GM12878 (cell line): ENCODE results near the gene TREML1. TPM values are rescaled to one million over a fixed set of nuclear protein-coding genes. Genes with fewer than 3 reads are reported as not detected.

Experiments used
- ATAC-seq: fragments of 200-7000 bp; cut with Tn5 transposase; 3 replicates; pipeline ENCODE4 v1.9.1; 2020; ENCODE audit warnings: mild to moderate bottlenecking, moderate library complexity
- BruUV-seq: library from RNA; stranded (reverse); fragments of 400-500 nt; replicated peaks from 2 replicates; lab custom pipeline; 2021; lab: Mats Ljungman, UMichigan
- CTCF ChIA-PET: fragments of 300-600 bp; sonication (Branson Sonifier 250); formaldehyde crosslinking; extraction: SDS; loops from one replicate; lab custom pipeline; 2021; ENCODE audit warnings: inconsistent platforms; lab: Yijun Ruan, JAX
- POLR2A ChIA-PET: fragments of 350-600 bp; formaldehyde crosslinking; extraction: SDS; loops from one replicate; lab custom pipeline; 2021; ENCODE audit warnings: inconsistent platforms; lab: Charles Lee
- RAD21 ChIA-PET: fragments of 300-600 bp; sonication (Branson Sonifier 250); formaldehyde crosslinking; loops from one replicate; lab custom pipeline; 2023; ENCODE audit warnings: antibody characterized with exemption; ENCODE audit not compliant: unreplicated experiment; lab: Charles Lee
- SMC1A ChIA-PET: fragments of 300-600 bp; sonication (Branson Sonifier 250); formaldehyde crosslinking; loops from one replicate; lab custom pipeline; 2023; ENCODE audit not compliant: unreplicated experiment, uncharacterized antibody; lab: Charles Lee
- DNase-seq: peaks from one replicate; pipeline ENCODE4 v3.0.0-alpha.2; 2011; ENCODE audit warnings: low read depth, low spot score
- FAIRE-seq: peaks from 3 replicates; lab custom pipeline; 2011; peaks lifted over from hg19 to GRCh38; lab: Jason Lieb, UNC
- H2AFZ ChIP-seq: 2 replicates; pipeline ENCODE4 v1.6.0; 2011; ENCODE audit warnings: low read depth, low read length, control low read depth; ENCODE audit not compliant: control insufficient read depth
- H3K27ac ChIP-seq: 2 replicates; pipeline ENCODE4 v1.5.1; 2011; ENCODE audit warnings: control low read depth; ENCODE audit not compliant: control insufficient read depth, insufficient read depth
- H3K27me3 ChIP-seq, 2 experiments: replicated peaks in 1 of 2; 2 replicates each; pipeline versions ENCODE4 v1.6.0 to v1.6.1; 2011; ENCODE audit warnings: low read length in 1 of 2; ENCODE audit not compliant: control insufficient read depth in 2 of 2, insufficient read depth in 2 of 2
- H3K36me3 ChIP-seq, 2 experiments: 2 replicates each; pipeline ENCODE4 v1.5.1; 2011; ENCODE audit warnings: low read length in 1 of 2; ENCODE audit not compliant: control insufficient read depth in 2 of 2, insufficient read depth in 2 of 2
- H3K4me1 ChIP-seq: 2 replicates; pipeline ENCODE4 v1.6.1; 2011; ENCODE audit warnings: mild to moderate bottlenecking, low read length, moderate library complexity, mixed read lengths; ENCODE audit not compliant: control insufficient read depth, insufficient read depth
- H3K4me2 ChIP-seq: 2 replicates; pipeline ENCODE4 v1.6.0; 2011; ENCODE audit warnings: control low read depth; ENCODE audit not compliant: control insufficient read depth, insufficient read depth
- H3K4me3 ChIP-seq: fragments of 200-600 bp; sonication (generic); 2 replicates; pipeline ENCODE4 v1.5.1; 2016
- H3K79me2 ChIP-seq: 2 replicates; pipeline ENCODE4 v1.6.0; 2011; ENCODE audit warnings: low read length; ENCODE audit not compliant: control insufficient read depth, insufficient read depth
- H3K9ac ChIP-seq: 2 replicates; pipeline ENCODE4 v1.8.0; 2011; ENCODE audit warnings: low read length, control low read depth, mixed read lengths; ENCODE audit not compliant: control insufficient read depth, insufficient read depth
- H3K9me3 ChIP-seq: replicated peaks from 3 replicates; pipeline ENCODE4 v1.5.1; 2011; ENCODE audit warnings: mild to moderate bottlenecking, low read length; ENCODE audit not compliant: control insufficient read depth, insufficient read depth
- H4K20me1 ChIP-seq: 2 replicates; pipeline ENCODE4 v1.6.0; 2011; ENCODE audit not compliant: control insufficient read depth, insufficient read depth
- ASH2L ChIP-seq: fragments of 300-600, 200-600 bp; sonication (generic); IDR thresholded peaks from 2 replicates; pipeline ENCODE4 v1.6.1; 2017; ENCODE audit warnings: low read depth, mild to moderate bottlenecking, borderline replicate concordance
- BACH1 ChIP-seq: fragments of 450-650 bp; IDR thresholded peaks from 2 replicates; pipeline ENCODE4 v1.6.1; 2017; ENCODE audit warnings: mild to moderate bottlenecking, borderline replicate concordance
- CHD4 ChIP-seq: fragments of 200-600 bp; sonication (generic); IDR thresholded peaks from 2 replicates; pipeline ENCODE4 v1.6.1; 2016; ENCODE audit warnings: mild to moderate bottlenecking
- HDGF ChIP-seq: fragments of 450-650 bp; IDR thresholded peaks from 2 replicates; pipeline ENCODE4 v1.6.1; 2016; ENCODE audit warnings: antibody characterized with exemption
- IKZF1 ChIP-seq: fragments of 450-650 bp; conservative IDR thresholded peaks from 2 replicates; pipeline ENCODE4 v1.6.1; 2017; ENCODE audit warnings: antibody characterized with exemption, mild to moderate bottlenecking
- JUND ChIP-seq: IDR thresholded peaks from 2 replicates; pipeline ENCODE4 v1.6.1; 2012; ENCODE audit warnings: low read depth, mild to moderate bottlenecking, low read length, improper control_type of control experiment, moderate library complexity
- MTA2 ChIP-seq: fragments of 450-650 bp; IDR thresholded peaks from 2 replicates; pipeline ENCODE4 v1.6.1; 2016; ENCODE audit warnings: low read depth, mild to moderate bottlenecking, moderate library complexity
- NFYA ChIP-seq: IDR thresholded peaks from 2 replicates; pipeline ENCODE4 v1.6.1; 2011; ENCODE audit warnings: low read depth, mild to moderate bottlenecking, low read length, improper control_type of control experiment, borderline replicate concordance
- POU2F2 ChIP-seq: IDR thresholded peaks from 3 replicates; pipeline ENCODE4 v1.6.1; 2011; ENCODE audit warnings: low read depth, mild to moderate bottlenecking, low read length, borderline replicate concordance
- RELA ChIP-seq: fragments of 450-650 bp; IDR thresholded peaks from 2 replicates; pipeline ENCODE4 v1.8.0; 2014; ENCODE audit warnings: borderline replicate concordance; ENCODE audit not compliant: partially characterized antibody
- RFX5 ChIP-seq: IDR thresholded peaks from 2 replicates; pipeline ENCODE4 v1.6.1; 2011; ENCODE audit warnings: low read depth, low read length, improper control_type of control experiment
- SPI1 ChIP-seq: IDR thresholded peaks from 2 replicates; pipeline ENCODE4 v1.6.1; 2011; ENCODE audit warnings: low read depth, mild to moderate bottlenecking, low read length, moderate library complexity, borderline replicate concordance; ENCODE audit not compliant: insufficient read depth
- SREBF1 ChIP-seq: IDR thresholded peaks from 2 replicates; pipeline ENCODE4 v1.6.1; 2012; ENCODE audit warnings: mild to moderate bottlenecking, low read length
- STAT3 ChIP-seq: IDR thresholded peaks from 2 replicates; pipeline ENCODE4 v1.6.1; 2011; ENCODE audit warnings: low read depth, low read length, improper control_type of control experiment
- SUZ12 ChIP-seq: fragments of 200-600 bp; sonication (generic); IDR thresholded peaks from one replicate; pipeline ENCODE4 v1.6.1; 2018; ENCODE audit warnings: antibody characterized with exemption, mild to moderate bottlenecking; ENCODE audit not compliant: unreplicated experiment
- ZSCAN29 ChIP-seq: fragments of 450-650 bp; IDR thresholded peaks from 2 replicates; pipeline ENCODE4 v1.6.1; 2017; ENCODE audit warnings: mild to moderate bottlenecking, moderate library complexity
- ZZZ3 ChIP-seq: IDR thresholded peaks from 2 replicates; pipeline ENCODE4 v1.6.1; 2011; ENCODE audit warnings: low read depth; ENCODE audit not compliant: control insufficient read depth, insufficient read length
- WGBS: methylation state at CpG from one replicate; pipeline ENCODE4 v1.1.6; 2016; ENCODE audit warnings: low lambda C conversion rate; ENCODE audit not compliant: insufficient replicate concordance, insufficient coverage; ENCODE audit errors: missing lambda C conversion rate; 5-methylcytosine and 5-hydroxymethylcytosine counted together
- in situ Hi-C: fragments of 300-500 bp; cut with MboI; formaldehyde crosslinking; loops from 9 replicates; pipeline ENCODE4 v1.14.3; 2018; ENCODE audit warnings: mixed read lengths
- intact Hi-C: fragments of 100-400 bp; cut with micrococcal nuclease; formaldehyde crosslinking; loops from one replicate; pipeline ENCODE4 v1.14.2; 2022; ENCODE audit not compliant: unreplicated experiment
- polyA plus RNA-seq, 11 experiments: library from polyadenylated mRNA; depleted of rRNA in 4 of 11; unstranded in 6 of 11; stranded (reverse) in 5 of 11; fragments of >200 nt; fragmentation: Nextera tagmentation in 4 of 11; fragmentation: Illumina TruSeq in 1 of 11; extraction: Ambion mirVana in 4 of 11; extraction: Trizol in 1 of 11; gene quantifications; 1 replicate in 1 of 11; 2 replicates in 10 of 11; pipeline versions ENCODE4 v1.2.1 to v1.2.3, GENCODE V29; 2011 to 2016; ENCODE audit warnings: inconsistent platforms in 2 of 11, missing spikeins in 2 of 11, low read depth in 1 of 11
- total RNA-seq, 4 experiments: library from RNA; depleted of rRNA in 3 of 4; stranded (reverse); fragments of >200 nt in 3 of 4; fragmentation: Illumina TruSeq in 1 of 4; extraction: Trizol in 1 of 4; gene quantifications; 2 replicates each; pipeline versions ENCODE4 v1.2.1 to v1.2.3, GENCODE V29; 2013 to 2021
- TF ChIP-seq, protein P1 (sequence below): fragments of 450-650 bp; IDR thresholded peaks from 2 replicates; pipeline ENCODE4 v1.6.1; 2017; ENCODE audit warnings: mild to moderate bottlenecking, low read depth, inconsistent platforms; ENCODE audit not compliant: poor library complexity, severe bottlenecking
- TF ChIP-seq, protein P2 (sequence below): fragments of 450-650 bp; IDR thresholded peaks from 2 replicates; pipeline ENCODE4 v1.6.1; 2017; ENCODE audit warnings: mild to moderate bottlenecking, moderate library complexity

The TREML1 gene
- total and polyA plus RNA-seq, 10 of the 15 experiments (the other 5 are each of a cell fraction or from before 2014, with no cell fraction given), result 0.21 TPM; not detected in 9

DNA sequence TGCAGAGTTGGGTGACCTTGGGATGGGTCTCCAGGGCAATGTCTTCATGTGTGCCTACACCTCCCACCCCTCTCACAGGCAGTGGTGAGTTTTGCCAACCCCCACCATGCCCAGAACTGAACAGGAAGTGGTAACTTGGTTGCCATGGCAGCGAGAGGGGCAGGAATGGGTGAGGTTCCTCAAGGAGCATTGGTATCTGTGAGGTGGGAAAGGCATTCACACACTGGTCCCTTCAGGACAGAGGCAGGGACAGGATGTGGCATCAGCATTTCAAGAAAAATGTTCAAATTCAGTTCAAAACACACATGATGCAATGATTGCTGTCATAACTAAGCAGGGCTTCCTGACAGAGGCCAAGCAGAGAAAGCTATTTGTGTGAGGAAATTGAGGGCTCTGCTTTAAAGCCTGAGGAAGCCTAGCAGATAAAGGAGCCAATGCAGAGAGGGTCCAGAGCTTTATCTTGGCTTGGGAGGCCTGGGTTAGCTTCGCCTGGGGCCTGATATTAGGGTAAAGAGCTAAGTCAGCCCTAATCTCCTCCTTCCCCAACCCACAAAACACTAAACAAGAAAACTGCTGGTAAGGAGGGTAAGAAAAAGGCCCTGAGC lies 46.3 kb upstream of the TREML1 start:
- Histone ChIP-seq H2AFZ (peak overlapping the region; percentile 81), H3K4me3 (peak overlapping the region; percentile 37), H3K4me2 (peak overlapping the region; percentile 82), H3K9ac (peak overlapping the region; percentile 76), H4K20me1 (no peaks in the 10 kb centered on the region), H3K27ac (peak overlapping the region; percentile 94), H3K4me1 (peaks cover 32% of the 10 kb centered on the region), H3K36me3 (no peaks in the 10 kb centered on the region; a peak in 1 of 4 replicates), H3K79me2 (peaks cover 2% of the 10 kb centered on the region; the same call in 1 of the 2 replicates), H3K27me3 (no peaks in the 10 kb centered on the region), H3K9me3 (no peaks in the 10 kb centered on the region)
- ChIA-PET POLR2A (interaction anchor here (1.0 to 2.2 kb wide), 6 partner anchors 14 to 133 kb away, joined by 3 to 11 read pairs (median 4); partner anchors contain the start of genes NFYA and OARD1), RAD21 (interaction anchor here (0.6 to 3.2 kb wide), 11 partner anchors 18 to 332 kb away, joined by 3 to 30 read pairs (median 5); partner anchors contain the start of genes NCR2 and TREM1), SMC1A (interaction anchor here (0.6 to 3.5 kb wide), 16 partner anchors 9 to 1641 kb away, joined by 3 to 27 read pairs (median 5); no protein-coding TSS in a partner anchor), CTCF (interaction anchor here (0.7 to 3.2 kb wide), 9 partner anchors 18 to 168 kb away, joined by 3 to 26 read pairs (median 4); partner anchors contain the start of gene NCR2)
- FAIRE-seq (peak; percentile 18), DNase-seq (peak; percentile 58), ATAC-seq (peak; percentile 56)
- TSS peak; percentile 84 for BruUV-seq
- in situ Hi-C loops, result no loop called here
- 0% methylated on average over 2 of the region's 2 CpGs for WGBS
- intact Hi-C loops, result no loop called here
- TF ChIP-seq, protein P1, sequence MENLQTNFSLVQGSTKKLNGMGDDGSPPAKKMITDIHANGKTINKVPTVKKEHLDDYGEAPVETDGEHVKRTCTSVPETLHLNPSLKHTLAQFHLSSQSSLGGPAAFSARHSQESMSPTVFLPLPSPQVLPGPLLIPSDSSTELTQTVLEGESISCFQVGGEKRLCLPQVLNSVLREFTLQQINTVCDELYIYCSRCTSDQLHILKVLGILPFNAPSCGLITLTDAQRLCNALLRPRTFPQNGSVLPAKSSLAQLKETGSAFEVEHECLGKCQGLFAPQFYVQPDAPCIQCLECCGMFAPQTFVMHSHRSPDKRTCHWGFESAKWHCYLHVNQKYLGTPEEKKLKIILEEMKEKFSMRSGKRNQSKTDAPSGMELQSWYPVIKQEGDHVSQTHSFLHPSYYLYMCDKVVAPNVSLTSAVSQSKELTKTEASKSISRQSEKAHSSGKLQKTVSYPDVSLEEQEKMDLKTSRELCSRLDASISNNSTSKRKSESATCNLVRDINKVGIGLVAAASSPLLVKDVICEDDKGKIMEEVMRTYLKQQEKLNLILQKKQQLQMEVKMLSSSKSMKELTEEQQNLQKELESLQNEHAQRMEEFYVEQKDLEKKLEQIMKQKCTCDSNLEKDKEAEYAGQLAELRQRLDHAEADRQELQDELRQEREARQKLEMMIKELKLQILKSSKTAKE, result no peak
- TF ChIP-seq, protein P2, sequence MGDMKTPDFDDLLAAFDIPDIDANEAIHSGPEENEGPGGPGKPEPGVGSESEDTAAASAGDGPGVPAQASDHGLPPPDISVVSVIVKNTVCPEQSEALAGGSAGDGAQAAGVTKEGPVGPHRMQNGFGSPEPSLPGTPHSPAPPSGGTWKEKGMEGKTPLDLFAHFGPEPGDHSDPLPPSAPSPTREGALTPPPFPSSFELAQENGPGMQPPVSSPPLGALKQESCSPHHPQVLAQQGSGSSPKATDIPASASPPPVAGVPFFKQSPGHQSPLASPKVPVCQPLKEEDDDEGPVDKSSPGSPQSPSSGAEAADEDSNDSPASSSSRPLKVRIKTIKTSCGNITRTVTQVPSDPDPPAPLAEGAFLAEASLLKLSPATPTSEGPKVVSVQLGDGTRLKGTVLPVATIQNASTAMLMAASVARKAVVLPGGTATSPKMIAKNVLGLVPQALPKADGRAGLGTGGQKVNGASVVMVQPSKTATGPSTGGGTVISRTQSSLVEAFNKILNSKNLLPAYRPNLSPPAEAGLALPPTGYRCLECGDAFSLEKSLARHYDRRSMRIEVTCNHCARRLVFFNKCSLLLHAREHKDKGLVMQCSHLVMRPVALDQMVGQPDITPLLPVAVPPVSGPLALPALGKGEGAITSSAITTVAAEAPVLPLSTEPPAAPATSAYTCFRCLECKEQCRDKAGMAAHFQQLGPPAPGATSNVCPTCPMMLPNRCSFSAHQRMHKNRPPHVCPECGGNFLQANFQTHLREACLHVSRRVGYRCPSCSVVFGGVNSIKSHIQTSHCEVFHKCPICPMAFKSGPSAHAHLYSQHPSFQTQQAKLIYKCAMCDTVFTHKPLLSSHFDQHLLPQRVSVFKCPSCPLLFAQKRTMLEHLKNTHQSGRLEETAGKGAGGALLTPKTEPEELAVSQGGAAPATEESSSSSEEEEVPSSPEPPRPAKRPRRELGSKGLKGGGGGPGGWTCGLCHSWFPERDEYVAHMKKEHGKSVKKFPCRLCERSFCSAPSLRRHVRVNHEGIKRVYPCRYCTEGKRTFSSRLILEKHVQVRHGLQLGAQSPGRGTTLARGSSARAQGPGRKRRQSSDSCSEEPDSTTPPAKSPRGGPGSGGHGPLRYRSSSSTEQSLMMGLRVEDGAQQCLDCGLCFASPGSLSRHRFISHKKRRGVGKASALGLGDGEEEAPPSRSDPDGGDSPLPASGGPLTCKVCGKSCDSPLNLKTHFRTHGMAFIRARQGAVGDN, result peak; percentile 49; the same call in 1 of the 2 replicates
- TF ChIP-seq RELA (no peak), ASH2L (no peak), MTA2 (no peak), HDGF (no peak), NFYA (no peak), SUZ12 (no peak), POU2F2 (no peak), SREBF1 (no peak), ZSCAN29 (no peak), IKZF1 (peak; percentile 2; the same call in 1 of the 2 replicates), STAT3 (no peak), BACH1 (no peak), SPI1 (peak; percentile 45; the same call in 1 of the 2 replicates), ZZZ3 (no peak), RFX5 (no peak), CHD4 (no peak), JUND (no peak)
